Measurements from ENCODE around the gene DOCK2. TPM values are rescaled to one million over a fixed set of nuclear protein-coding genes. Genes with fewer than 3 reads are reported as not detected.

DOCK2 gene
- total and polyA plus RNA-seq, 2 donors from 2014 or later: 1.0 to 42.0 TPM

- no peaks in the 10 kb centered on the region for H3K36me3 ChIP-seq (ENCODE audit: control insufficient read depth in 2 of 3, insufficient read depth in 3 of 3, low read length in 3 of 3)
- no peak for FAIRE-seq
- no peak for DNase-seq
Observed at GRCh38 chr5:170071748-170072147, 434.7 kb downstream of the DOCK2 start.

GRCh38 chr5:170075696-170076095 is 438.6 kb downstream of the DOCK2 start:
- DNase-seq: peak in 1 of 5 donors; percentile 14
- intact Hi-C loops (cut with DNase I): no loop called here

More at GRCh38 chr5:170071748-170072147, 434.7 kb downstream of the DOCK2 start:
- Histone ChIP-seq H3K27ac (ENCODE audit: low read depth in 2 of 2, low read length in 2 of 2) (no peak overlapping the region), H3K4me1 (ENCODE audit: control insufficient read depth in 2 of 3, insufficient read depth in 2 of 3, low read depth in 1 of 3, low read length in 3 of 3) (no peaks in the 10 kb centered on the region), H3K9ac (ENCODE audit: low read length in 3 of 3) (no peak overlapping the region), H3K4me3 (ENCODE audit: low read length in 3 of 3) (no peak overlapping the region), H3K9me3 (ENCODE audit: control insufficient read depth in 2 of 3, insufficient read depth in 1 of 3, low read length in 3 of 3) (no peaks in the 10 kb centered on the region), H3K27me3 (ENCODE audit: control insufficient read depth, insufficient read depth, low read length) (no peaks in the 10 kb centered on the region)
- intact Hi-C loops (cut with DNase I): no loop called here
- no peak for TF ChIP-seq CTCF (IDR thresholded peaks at IDR 0.05; ENCODE audit: borderline replicate concordance, extremely low read depth, insufficient read depth)

GRCh38 chr5:170076211-170076610 is 439.1 kb downstream of the DOCK2 start:
- no peaks in the 10 kb centered on the region for H3K4me1 ChIP-seq (ENCODE audit: control insufficient read depth in 2 of 3, insufficient read depth in 2 of 3, low read depth in 1 of 3, low read length in 3 of 3)
- no peak overlapping the region for H3K27ac ChIP-seq (ENCODE audit: low read depth in 2 of 2, low read length in 2 of 2)
- FAIRE-seq: no peak
- no peak overlapping the region for H3K4me3 ChIP-seq (ENCODE audit: low read length in 3 of 3)
- intact Hi-C loops (cut with DNase I): no loop called here
- H3K9me3 ChIP-seq (ENCODE audit: control insufficient read depth in 2 of 3, insufficient read depth in 1 of 3, low read length in 3 of 3): no peaks in the 10 kb centered on the region
- no peaks in the 10 kb centered on the region for H3K36me3 ChIP-seq (ENCODE audit: control insufficient read depth in 2 of 3, insufficient read depth in 3 of 3, low read length in 3 of 3)
- H3K27me3 ChIP-seq (ENCODE audit: control insufficient read depth, insufficient read depth, low read length): no peaks in the 10 kb centered on the region
- H3K9ac ChIP-seq (ENCODE audit: low read length in 3 of 3): no peak overlapping the region
- TF ChIP-seq CTCF (IDR thresholded peaks at IDR 0.05; ENCODE audit: borderline replicate concordance, extremely low read depth, insufficient read depth): no peak
- no peak for DNase-seq

More at GRCh38 chr5:170075696-170076095, 438.6 kb downstream of the DOCK2 start:
- FAIRE-seq: no peak
- H3K27me3 ChIP-seq (ENCODE audit: control insufficient read depth, insufficient read depth, low read length): no peaks in the 10 kb centered on the region
- no peak overlapping the region for H3K4me3 ChIP-seq (ENCODE audit: low read length in 3 of 3)
- no peaks in the 10 kb centered on the region for H3K9me3 ChIP-seq (ENCODE audit: control insufficient read depth in 2 of 3, insufficient read depth in 1 of 3, low read length in 3 of 3)
- TF ChIP-seq CTCF (IDR thresholded peaks at IDR 0.05; ENCODE audit: borderline replicate concordance, extremely low read depth, insufficient read depth): no peak
- H3K4me1 ChIP-seq (ENCODE audit: control insufficient read depth in 2 of 3, insufficient read depth in 2 of 3, low read depth in 1 of 3, low read length in 3 of 3): no peaks in the 10 kb centered on the region
- no peaks in the 10 kb centered on the region for H3K36me3 ChIP-seq (ENCODE audit: control insufficient read depth in 2 of 3, insufficient read depth in 3 of 3, low read length in 3 of 3)
- no peak overlapping the region for H3K9ac ChIP-seq (ENCODE audit: low read length in 3 of 3)
- H3K27ac ChIP-seq (ENCODE audit: low read depth in 2 of 2, low read length in 2 of 2): no peak overlapping the region

- H3K9me3 ChIP-seq (ENCODE audit: control insufficient read depth in 2 of 3, insufficient read depth in 1 of 3, low read length in 3 of 3): no peaks in the 10 kb centered on the region
- no peaks in the 10 kb centered on the region for H3K36me3 ChIP-seq (ENCODE audit: control insufficient read depth in 2 of 3, insufficient read depth in 3 of 3, low read length in 3 of 3)
- H3K27ac ChIP-seq (ENCODE audit: low read depth in 2 of 2, low read length in 2 of 2): no peak overlapping the region
- FAIRE-seq (no peak), DNase-seq (no peak)
- no peaks in the 10 kb centered on the region for H3K4me1 ChIP-seq (ENCODE audit: control insufficient read depth in 2 of 3, insufficient read depth in 2 of 3, low read depth in 1 of 3, low read length in 3 of 3)
- no peak overlapping the region for H3K9ac ChIP-seq (ENCODE audit: low read length in 3 of 3)
- intact Hi-C loops (cut with DNase I): no loop called here
- H3K4me3 ChIP-seq (ENCODE audit: low read length in 3 of 3): no peak overlapping the region
- no peak for TF ChIP-seq CTCF (IDR thresholded peaks at IDR 0.05; ENCODE audit: borderline replicate concordance, extremely low read depth, insufficient read depth)
- no peaks in the 10 kb centered on the region for H3K27me3 ChIP-seq (ENCODE audit: control insufficient read depth, insufficient read depth, low read length)
Observed at GRCh38 chr5:170076739-170077138, 439.7 kb downstream of the DOCK2 start.

Measured in kidney (tissue), 14 donors.